GM23338 (cell line): ENCODE results near the gene GDF10. TPM values are rescaled to one million over a fixed set of nuclear protein-coding genes. Genes with fewer than 3 reads are reported as not detected.

Experiments used
- ATAC-seq: fragments of 200-7000 bp; cut with Tn5 transposase; 3 replicates; pipeline ENCODE4 v1.9.1; 2020
- DNase-seq: peaks from one replicate; pipeline ENCODE4 v3.0.0-alpha.2; 2015; ENCODE audit warnings: low spot score
- H2AFZ ChIP-seq: fragments of 200-600 bp; sonication (generic); 2 replicates; pipeline ENCODE4 v1.8.0; 2016; ENCODE audit warnings: antibody characterized with exemption, mild to moderate bottlenecking, moderate library complexity
- H3F3A ChIP-seq: fragments of 200-600 bp; sonication (generic); replicated peaks from 2 replicates; pipeline ENCODE4 v1.8.0; 2017; ENCODE audit warnings: antibody characterized with exemption, mixed run types, low read depth
- H3K27ac ChIP-seq: fragments of 200-600 bp; sonication (generic); 2 replicates; pipeline ENCODE4 v1.6.1; 2016; ENCODE audit warnings: low read depth
- H3K27me3 ChIP-seq: fragments of 200-600 bp; sonication (generic); 2 replicates; pipeline ENCODE4 v1.8.0; 2016; ENCODE audit warnings: mild to moderate bottlenecking, mixed run types, moderate library complexity; ENCODE audit not compliant: insufficient read depth
- H3K36me3 ChIP-seq: fragments of 200-600 bp; sonication (generic); 2 replicates; pipeline ENCODE4 v1.8.0; 2016; ENCODE audit warnings: mild to moderate bottlenecking; ENCODE audit not compliant: insufficient read depth
- H3K4me1 ChIP-seq: fragments of 200-600 bp; sonication (generic); 2 replicates; pipeline ENCODE4 v1.8.0; 2016; ENCODE audit warnings: mild to moderate bottlenecking, moderate library complexity; ENCODE audit not compliant: insufficient read depth
- H3K4me2 ChIP-seq: fragments of 200-600 bp; sonication (generic); 2 replicates; pipeline ENCODE4 v1.7.1; 2017; ENCODE audit warnings: mixed run types
- H3K4me3 ChIP-seq: fragments of 200-600 bp; sonication (generic); 2 replicates; pipeline ENCODE4 v1.6.1; 2016; ENCODE audit warnings: mixed run types
- H3K79me2 ChIP-seq: fragments of 200-600 bp; sonication (generic); replicated peaks from 2 replicates; pipeline ENCODE4 v1.8.0; 2017; ENCODE audit warnings: mild to moderate bottlenecking; ENCODE audit not compliant: insufficient read depth
- H3K9me2 ChIP-seq: fragments of 200-600 bp; sonication (generic); 2 replicates; pipeline ENCODE4 v1.8.0; 2017; ENCODE audit not compliant: insufficient read depth
- H4K20me1 ChIP-seq: fragments of 200-600 bp; sonication (generic); replicated peaks from 2 replicates; pipeline ENCODE4 v1.8.0; 2017; ENCODE audit warnings: mild to moderate bottlenecking; ENCODE audit not compliant: insufficient read depth
- H3K27ac Mint-ChIP-seq: 2 replicates; pipeline ENCODE4 v1.8.0; 2020; ENCODE audit warnings: inconsistent platforms, mild to moderate bottlenecking, moderate library complexity, mixed read lengths
- H3K27me3 Mint-ChIP-seq: 3 replicates; pipeline ENCODE4 v1.8.0; 2022; ENCODE audit warnings: low read depth, mild to moderate bottlenecking, moderate library complexity, mixed read lengths, inconsistent platforms; ENCODE audit not compliant: insufficient read depth, poor library complexity
- H3K36me3 Mint-ChIP-seq: 3 replicates; pipeline ENCODE4 v1.8.0; 2021; ENCODE audit warnings: low read depth, mild to moderate bottlenecking, inconsistent platforms, moderate library complexity, mixed read lengths
- H3K4me1 Mint-ChIP-seq: 3 replicates; pipeline ENCODE4 v1.8.0; 2020; ENCODE audit warnings: mild to moderate bottlenecking, inconsistent platforms, mixed read lengths
- H3K4me3 Mint-ChIP-seq: 3 replicates; pipeline ENCODE4 v1.8.0; 2021; ENCODE audit warnings: moderate library complexity, mild to moderate bottlenecking, inconsistent platforms, mixed read lengths
- H3K9me3 Mint-ChIP-seq: 3 replicates; pipeline ENCODE4 v1.8.0; 2020; ENCODE audit warnings: moderate library complexity, mild to moderate bottlenecking, inconsistent platforms, mixed read lengths
- CREB1 ChIP-seq: fragments of 250-450 bp; sonication (Bioruptor Pico); IDR thresholded peaks from 2 replicates; pipeline ENCODE4 v1.5.0; 2020; ENCODE audit warnings: low read depth, mild to moderate bottlenecking, moderate library complexity
- EZH2 ChIP-seq: fragments of 200-600 bp; sonication (generic); IDR thresholded peaks from one replicate; pipeline ENCODE4 v1.8.0; 2017; ENCODE audit warnings: antibody characterized with exemption, mild to moderate bottlenecking, low read depth; ENCODE audit not compliant: unreplicated experiment
- JUNB ChIP-seq: IDR thresholded peaks from one replicate; pipeline ENCODE4 v1.6.1; 2016; ENCODE audit warnings: antibody characterized with exemption; ENCODE audit not compliant: unreplicated experiment
- NANOG ChIP-seq: IDR thresholded peaks from 2 replicates; pipeline ENCODE4 v1.6.1; 2016; ENCODE audit warnings: antibody characterized with exemption, borderline replicate concordance
- STAT1 ChIP-seq: IDR thresholded peaks from one replicate; pipeline ENCODE4 v1.6.1; 2016; ENCODE audit warnings: antibody characterized with exemption; ENCODE audit not compliant: unreplicated experiment
- ZNF114 ChIP-seq: fragments of 250-450 bp; sonication (Bioruptor Pico); IDR thresholded peaks from 2 replicates; pipeline ENCODE4 v1.5.0; 2020; ENCODE audit warnings: mild to moderate bottlenecking, moderate library complexity
- ZNF331 ChIP-seq: fragments of 250-450 bp; sonication (Bioruptor Pico); IDR thresholded peaks from 2 replicates; pipeline ENCODE4 v1.5.0; 2020; ENCODE audit warnings: low read depth, mild to moderate bottlenecking, moderate library complexity
- polyA plus RNA-seq: library from polyadenylated mRNA; unstranded; fragments of >200 nt; fragmentation: Nextera tagmentation; extraction: Ambion mirVana; gene quantifications from 2 replicates; pipeline ENCODE4 v1.2.1, GENCODE V29; 2016
- total RNA-seq: library from RNA; depleted of rRNA; stranded (reverse); fragments of >200 nt; shearing (Covaris generic); gene quantifications from 2 replicates; pipeline ENCODE4 v1.2.3, GENCODE V29; 2014
- TF ChIP-seq, protein P1 (sequence below): IDR thresholded peaks from one replicate; pipeline ENCODE4 v1.6.1; 2018; ENCODE audit warnings: antibody characterized with exemption; ENCODE audit not compliant: unreplicated experiment
- TF ChIP-seq, protein P2 (sequence below): fragments of 250-450 bp; sonication (Bioruptor Pico); IDR thresholded peaks from 2 replicates; pipeline ENCODE4 v1.5.0; 2020; ENCODE audit warnings: mild to moderate bottlenecking, moderate library complexity
- TF ChIP-seq, protein P3 (sequence below), 2 experiments: fragments of 200-600 bp in 1 of 2; sonication (generic) in 1 of 2; conservative IDR thresholded peaks; 2 replicates each; pipeline versions ENCODE4 v1.5.1 to v1.6.1; 2016 to 2017; ENCODE audit warnings: antibody characterized with exemption in 2 of 2, low read depth in 2 of 2, mild to moderate bottlenecking in 2 of 2, moderate library complexity in 1 of 2

GDF10 gene
- total and polyA plus RNA-seq, 2 experiments from 2014 or later = 0.21 TPM; not detected in 1

DNA sequence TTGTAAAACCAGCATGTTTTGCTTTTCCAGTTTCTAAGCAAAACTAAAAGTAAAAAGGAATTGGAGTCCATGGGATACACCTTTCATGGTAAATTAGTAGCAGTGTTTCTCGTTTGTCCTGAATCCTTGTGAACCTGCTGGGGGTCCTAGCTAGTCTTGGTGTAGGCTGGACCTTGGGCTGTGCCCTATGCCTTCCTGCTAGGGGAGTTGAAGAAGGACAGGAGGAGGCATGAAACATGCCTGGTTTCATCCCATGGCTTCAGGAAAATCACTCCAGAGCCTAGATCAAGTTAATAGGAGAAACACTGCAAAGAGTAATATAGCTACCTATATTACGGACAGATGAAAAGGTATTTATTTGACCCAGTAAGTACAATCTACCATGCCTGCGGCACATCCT, 41.1 kb upstream of the GDF10 start:
- Mint-ChIP-seq H3K36me3 (no peaks in the 10 kb centered on the region), H3K4me3 (no peak overlapping the region), H3K27me3 (peaks cover 4% of the 10 kb centered on the region), H3K9me3 (no peaks in the 10 kb centered on the region), H3K4me1 (no peaks in the 10 kb centered on the region; the same call in 2 of the 3 replicates), H3K27ac (no peak overlapping the region)
- Histone ChIP-seq H3K9me2 (peaks cover 9% of the 10 kb centered on the region; the same call in 1 of the 2 replicates), H3K27me3 (no peaks in the 10 kb centered on the region), H3K4me1 (no peaks in the 10 kb centered on the region), H2AFZ (no peak overlapping the region), H3K27ac (no peak overlapping the region), H4K20me1 (no peaks in the 10 kb centered on the region), H3F3A (no peaks in the 10 kb centered on the region), H3K4me2 (no peak overlapping the region), H3K36me3 (no peaks in the 10 kb centered on the region), H3K79me2 (no peaks in the 10 kb centered on the region), H3K4me3 (no peak overlapping the region)
- ATAC-seq = no peak
- no peak for DNase-seq
- TF ChIP-seq JUNB (no peak), STAT1 (no peak), EZH2 (no peak), CREB1 (no peak), ZNF114 (CRISPR knock-in tag) (no peak), ZNF331 (CRISPR knock-in tag) (no peak), NANOG (no peak)
- TF ChIP-seq, protein P1, sequence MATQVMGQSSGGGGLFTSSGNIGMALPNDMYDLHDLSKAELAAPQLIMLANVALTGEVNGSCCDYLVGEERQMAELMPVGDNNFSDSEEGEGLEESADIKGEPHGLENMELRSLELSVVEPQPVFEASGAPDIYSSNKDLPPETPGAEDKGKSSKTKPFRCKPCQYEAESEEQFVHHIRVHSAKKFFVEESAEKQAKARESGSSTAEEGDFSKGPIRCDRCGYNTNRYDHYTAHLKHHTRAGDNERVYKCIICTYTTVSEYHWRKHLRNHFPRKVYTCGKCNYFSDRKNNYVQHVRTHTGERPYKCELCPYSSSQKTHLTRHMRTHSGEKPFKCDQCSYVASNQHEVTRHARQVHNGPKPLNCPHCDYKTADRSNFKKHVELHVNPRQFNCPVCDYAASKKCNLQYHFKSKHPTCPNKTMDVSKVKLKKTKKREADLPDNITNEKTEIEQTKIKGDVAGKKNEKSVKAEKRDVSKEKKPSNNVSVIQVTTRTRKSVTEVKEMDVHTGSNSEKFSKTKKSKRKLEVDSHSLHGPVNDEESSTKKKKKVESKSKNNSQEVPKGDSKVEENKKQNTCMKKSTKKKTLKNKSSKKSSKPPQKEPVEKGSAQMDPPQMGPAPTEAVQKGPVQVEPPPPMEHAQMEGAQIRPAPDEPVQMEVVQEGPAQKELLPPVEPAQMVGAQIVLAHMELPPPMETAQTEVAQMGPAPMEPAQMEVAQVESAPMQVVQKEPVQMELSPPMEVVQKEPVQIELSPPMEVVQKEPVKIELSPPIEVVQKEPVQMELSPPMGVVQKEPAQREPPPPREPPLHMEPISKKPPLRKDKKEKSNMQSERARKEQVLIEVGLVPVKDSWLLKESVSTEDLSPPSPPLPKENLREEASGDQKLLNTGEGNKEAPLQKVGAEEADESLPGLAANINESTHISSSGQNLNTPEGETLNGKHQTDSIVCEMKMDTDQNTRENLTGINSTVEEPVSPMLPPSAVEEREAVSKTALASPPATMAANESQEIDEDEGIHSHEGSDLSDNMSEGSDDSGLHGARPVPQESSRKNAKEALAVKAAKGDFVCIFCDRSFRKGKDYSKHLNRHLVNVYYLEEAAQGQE = no peak
- TF ChIP-seq, protein P2, sequence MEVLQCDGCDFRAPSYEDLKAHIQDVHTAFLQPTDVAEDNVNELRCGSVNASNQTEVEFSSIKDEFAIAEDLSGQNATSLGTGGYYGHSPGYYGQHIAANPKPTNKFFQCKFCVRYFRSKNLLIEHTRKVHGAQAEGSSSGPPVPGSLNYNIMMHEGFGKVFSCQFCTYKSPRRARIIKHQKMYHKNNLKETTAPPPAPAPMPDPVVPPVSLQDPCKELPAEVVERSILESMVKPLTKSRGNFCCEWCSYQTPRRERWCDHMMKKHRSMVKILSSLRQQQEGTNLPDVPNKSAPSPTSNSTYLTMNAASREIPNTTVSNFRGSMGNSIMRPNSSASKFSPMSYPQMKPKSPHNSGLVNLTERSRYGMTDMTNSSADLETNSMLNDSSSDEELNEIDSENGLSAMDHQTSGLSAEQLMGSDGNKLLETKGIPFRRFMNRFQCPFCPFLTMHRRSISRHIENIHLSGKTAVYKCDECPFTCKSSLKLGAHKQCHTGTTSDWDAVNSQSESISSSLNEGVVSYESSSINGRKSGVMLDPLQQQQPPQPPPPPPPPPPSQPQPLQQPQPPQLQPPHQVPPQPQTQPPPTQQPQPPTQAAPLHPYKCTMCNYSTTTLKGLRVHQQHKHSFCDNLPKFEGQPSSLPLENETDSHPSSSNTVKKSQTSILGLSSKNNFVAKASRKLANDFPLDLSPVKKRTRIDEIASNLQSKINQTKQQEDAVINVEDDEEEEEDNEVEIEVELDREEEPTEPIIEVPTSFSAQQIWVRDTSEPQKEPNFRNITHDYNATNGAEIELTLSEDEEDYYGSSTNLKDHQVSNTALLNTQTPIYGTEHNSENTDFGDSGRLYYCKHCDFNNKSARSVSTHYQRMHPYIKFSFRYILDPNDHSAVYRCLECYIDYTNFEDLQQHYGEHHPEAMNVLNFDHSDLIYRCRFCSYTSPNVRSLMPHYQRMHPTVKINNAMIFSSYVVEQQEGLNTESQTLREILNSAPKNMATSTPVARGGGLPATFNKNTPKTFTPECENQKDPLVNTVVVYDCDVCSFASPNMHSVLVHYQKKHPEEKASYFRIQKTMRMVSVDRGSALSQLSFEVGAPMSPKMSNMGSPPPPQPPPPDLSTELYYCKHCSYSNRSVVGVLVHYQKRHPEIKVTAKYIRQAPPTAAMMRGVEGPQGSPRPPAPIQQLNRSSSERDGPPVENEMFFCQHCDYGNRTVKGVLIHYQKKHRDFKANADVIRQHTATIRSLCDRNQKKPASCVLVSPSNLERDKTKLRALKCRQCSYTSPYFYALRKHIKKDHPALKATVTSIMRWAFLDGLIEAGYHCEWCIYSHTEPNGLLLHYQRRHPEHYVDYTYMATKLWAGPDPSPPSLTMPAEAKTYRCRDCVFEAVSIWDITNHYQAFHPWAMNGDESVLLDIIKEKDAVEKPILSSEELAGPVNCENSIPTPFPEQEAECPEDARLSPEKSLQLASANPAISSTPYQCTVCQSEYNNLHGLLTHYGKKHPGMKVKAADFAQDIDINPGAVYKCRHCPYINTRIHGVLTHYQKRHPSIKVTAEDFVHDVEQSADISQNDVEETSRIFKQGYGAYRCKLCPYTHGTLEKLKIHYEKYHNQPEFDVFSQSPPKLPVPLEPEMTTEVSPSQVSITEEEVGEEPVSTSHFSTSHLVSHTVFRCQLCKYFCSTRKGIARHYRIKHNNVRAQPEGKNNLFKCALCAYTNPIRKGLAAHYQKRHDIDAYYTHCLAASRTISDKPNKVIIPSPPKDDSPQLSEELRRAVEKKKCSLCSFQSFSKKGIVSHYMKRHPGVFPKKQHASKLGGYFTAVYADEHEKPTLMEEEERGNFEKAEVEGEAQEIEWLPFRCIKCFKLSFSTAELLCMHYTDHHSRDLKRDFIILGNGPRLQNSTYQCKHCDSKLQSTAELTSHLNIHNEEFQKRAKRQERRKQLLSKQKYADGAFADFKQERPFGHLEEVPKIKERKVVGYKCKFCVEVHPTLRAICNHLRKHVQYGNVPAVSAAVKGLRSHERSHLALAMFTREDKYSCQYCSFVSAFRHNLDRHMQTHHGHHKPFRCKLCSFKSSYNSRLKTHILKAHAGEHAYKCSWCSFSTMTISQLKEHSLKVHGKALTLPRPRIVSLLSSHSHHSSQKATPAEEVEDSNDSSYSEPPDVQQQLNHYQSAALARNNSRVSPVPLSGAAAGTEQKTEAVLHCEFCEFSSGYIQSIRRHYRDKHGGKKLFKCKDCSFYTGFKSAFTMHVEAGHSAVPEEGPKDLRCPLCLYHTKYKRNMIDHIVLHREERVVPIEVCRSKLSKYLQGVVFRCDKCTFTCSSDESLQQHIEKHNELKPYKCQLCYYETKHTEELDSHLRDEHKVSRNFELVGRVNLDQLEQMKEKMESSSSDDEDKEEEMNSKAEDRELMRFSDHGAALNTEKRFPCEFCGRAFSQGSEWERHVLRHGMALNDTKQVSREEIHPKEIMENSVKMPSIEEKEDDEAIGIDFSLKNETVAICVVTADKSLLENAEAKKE (CRISPR knock-in tag) = no peak
- TF ChIP-seq, protein P3, sequence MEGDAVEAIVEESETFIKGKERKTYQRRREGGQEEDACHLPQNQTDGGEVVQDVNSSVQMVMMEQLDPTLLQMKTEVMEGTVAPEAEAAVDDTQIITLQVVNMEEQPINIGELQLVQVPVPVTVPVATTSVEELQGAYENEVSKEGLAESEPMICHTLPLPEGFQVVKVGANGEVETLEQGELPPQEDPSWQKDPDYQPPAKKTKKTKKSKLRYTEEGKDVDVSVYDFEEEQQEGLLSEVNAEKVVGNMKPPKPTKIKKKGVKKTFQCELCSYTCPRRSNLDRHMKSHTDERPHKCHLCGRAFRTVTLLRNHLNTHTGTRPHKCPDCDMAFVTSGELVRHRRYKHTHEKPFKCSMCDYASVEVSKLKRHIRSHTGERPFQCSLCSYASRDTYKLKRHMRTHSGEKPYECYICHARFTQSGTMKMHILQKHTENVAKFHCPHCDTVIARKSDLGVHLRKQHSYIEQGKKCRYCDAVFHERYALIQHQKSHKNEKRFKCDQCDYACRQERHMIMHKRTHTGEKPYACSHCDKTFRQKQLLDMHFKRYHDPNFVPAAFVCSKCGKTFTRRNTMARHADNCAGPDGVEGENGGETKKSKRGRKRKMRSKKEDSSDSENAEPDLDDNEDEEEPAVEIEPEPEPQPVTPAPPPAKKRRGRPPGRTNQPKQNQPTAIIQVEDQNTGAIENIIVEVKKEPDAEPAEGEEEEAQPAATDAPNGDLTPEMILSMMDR (conservative IDR thresholded peaks at IDR 0.05; ENCODE audit: low read depth in 2 of 2) = no peak
